Measurements from ENCODE around the gene KLHDC8A.
A peak's percentile ranks its signal among the peaks of the same experiment; 100 is the strongest.

The KLHDC8A gene

GRCh38 chr1:205345761-205346160 lies 11.0 kb downstream of the KLHDC8A start:
- DNase-seq (ENCODE audit: low read depth in 3 of 3, low spot score in 1 of 3): no peak

- DNase-seq (ENCODE audit: low read depth in 3 of 3, low spot score in 1 of 3): peak in 1 of 3 donors; percentile 40
Measured at GRCh38 chr1:205344066-205344928, 12.4 kb downstream of the KLHDC8A start.

- no peak for DNase-seq (ENCODE audit: low read depth in 3 of 3, low spot score in 1 of 3)
Measured at GRCh38 chr1:205343431-205344065, 13.2 kb downstream of the KLHDC8A start.

DNA sequence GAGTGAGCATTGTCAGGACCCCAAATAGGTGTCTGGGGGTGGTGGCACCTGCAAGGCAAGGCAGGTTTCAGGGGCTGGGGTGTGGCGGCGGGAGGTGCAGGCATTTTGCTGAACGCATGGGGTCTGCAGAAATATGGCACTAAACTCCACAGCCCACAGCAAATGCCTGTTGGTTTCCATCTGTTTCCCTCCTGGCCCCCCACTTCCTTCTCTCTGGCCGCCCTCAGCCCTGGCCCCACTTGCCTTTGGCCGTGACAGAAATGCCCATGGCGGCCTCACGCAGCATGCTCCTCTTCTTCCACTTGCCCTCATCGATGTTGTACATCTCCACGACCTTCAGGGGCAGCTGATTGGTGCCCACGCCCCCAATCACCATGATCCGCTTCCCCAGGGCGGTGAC lies 13.7 kb downstream of the KLHDC8A start:
- no peak for DNase-seq (ENCODE audit: low read depth in 3 of 3, low spot score in 1 of 3)

GRCh38 chr1:205340676-205341075 lies 16.0 kb downstream of the KLHDC8A start:
- DNase-seq (ENCODE audit: low read depth in 3 of 3, low spot score in 1 of 3): no peak

DNA sequence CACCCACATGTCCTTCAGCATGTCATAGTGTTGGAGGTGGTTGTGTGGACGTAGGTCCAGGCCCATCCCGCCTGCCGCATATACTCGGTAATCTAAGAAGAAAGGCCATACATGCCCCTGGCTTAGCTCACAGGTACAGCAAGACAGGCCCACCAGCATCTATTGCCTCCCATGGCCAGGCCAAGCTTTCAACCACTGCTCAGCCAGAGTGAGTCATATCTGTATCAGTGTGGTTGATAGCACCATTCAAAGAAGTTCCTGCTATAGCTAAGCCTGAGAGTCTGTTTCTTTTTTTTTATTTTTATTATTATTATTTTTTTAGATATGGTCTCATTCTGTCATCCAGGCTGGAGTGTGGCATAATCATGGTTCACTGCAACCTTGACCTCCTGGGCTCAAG lies 17.0 kb downstream of the KLHDC8A start:
- no peak for DNase-seq (ENCODE audit: low read depth in 3 of 3, low spot score in 1 of 3)

DNA sequence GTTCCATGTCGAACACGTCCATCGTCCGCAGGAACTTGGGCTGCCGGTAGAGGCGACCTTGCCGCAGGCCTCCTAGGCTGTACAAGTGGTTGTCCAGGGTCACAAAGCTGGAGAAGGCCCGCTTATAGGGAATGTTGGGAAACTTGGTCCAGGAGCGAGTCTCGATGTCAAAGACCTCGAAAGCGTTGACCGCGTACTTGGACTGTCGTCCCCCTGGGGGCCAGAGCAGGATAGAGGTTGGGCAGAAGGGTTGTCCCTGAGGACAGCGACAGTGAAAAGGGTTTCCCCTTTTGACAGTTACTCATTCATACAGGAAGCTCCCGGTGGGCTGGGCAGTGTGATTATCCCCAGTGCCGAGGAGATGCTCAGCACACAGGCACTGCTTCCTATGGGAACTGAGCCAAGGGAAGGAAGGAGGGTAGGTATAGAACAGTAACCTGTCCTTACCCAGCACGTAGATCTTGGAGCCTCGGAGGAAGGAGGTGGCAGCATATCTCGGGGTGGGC lies 17.5 kb downstream of the KLHDC8A start:
- DNase-seq (ENCODE audit: low read depth in 3 of 3, low spot score in 1 of 3): no peak

- no peak for DNase-seq (ENCODE audit: low read depth in 3 of 3, low spot score in 1 of 3)
Measured at GRCh38 chr1:205338011-205338410, 18.7 kb downstream of the KLHDC8A start.

- DNase-seq (ENCODE audit: low read depth in 3 of 3, low spot score in 1 of 3): no peak
Measured at GRCh38 chr1:205337481-205337880, 19.2 kb downstream of the KLHDC8A start.

DNA sequence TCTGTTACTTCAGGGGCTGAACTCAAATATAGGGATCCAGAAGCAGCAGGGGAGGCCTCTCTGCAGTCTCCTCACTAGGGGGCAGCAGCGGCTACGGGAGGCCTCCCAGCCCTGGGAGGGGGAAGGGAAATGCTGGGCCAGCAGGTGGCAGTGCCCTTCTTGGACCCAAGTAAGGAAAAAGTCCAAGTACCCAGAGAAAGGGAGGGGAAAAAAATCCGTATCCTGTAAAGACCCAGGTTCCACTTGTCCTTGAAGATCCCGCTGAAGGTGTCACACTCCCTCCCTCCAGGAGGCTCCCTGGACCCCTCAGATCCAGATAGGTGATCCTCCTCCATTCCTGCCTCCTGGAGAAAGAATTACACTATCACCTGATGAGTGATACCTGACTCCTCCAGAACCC lies 21.0 kb downstream of the KLHDC8A start:
- DNase-seq (ENCODE audit: low read depth in 3 of 3, low spot score in 1 of 3): peak in 2 of 3 donors; percentile 46 to 66

- DNase-seq (ENCODE audit: low read depth in 3 of 3, low spot score in 1 of 3): no peak
Measured at GRCh38 chr1:205332015-205332791, 24.5 kb downstream of the KLHDC8A start.

- no peak for DNase-seq (ENCODE audit: low read depth in 3 of 3, low spot score in 1 of 3)
Measured at GRCh38 chr1:205330150-205330549, 26.6 kb downstream of the KLHDC8A start.

GRCh38 chr1:205329719-205330118 lies 27.0 kb downstream of the KLHDC8A start:
- DNase-seq (ENCODE audit: low read depth in 3 of 3, low spot score in 1 of 3): no peak

GRCh38 chr1:205328476-205328875 lies 28.2 kb downstream of the KLHDC8A start:
- no peak for DNase-seq (ENCODE audit: low read depth in 3 of 3, low spot score in 1 of 3)

- no peak for DNase-seq (ENCODE audit: low read depth in 3 of 3, low spot score in 1 of 3)
Measured at GRCh38 chr1:205326812-205327466, 29.8 kb downstream of the KLHDC8A start.

DNA sequence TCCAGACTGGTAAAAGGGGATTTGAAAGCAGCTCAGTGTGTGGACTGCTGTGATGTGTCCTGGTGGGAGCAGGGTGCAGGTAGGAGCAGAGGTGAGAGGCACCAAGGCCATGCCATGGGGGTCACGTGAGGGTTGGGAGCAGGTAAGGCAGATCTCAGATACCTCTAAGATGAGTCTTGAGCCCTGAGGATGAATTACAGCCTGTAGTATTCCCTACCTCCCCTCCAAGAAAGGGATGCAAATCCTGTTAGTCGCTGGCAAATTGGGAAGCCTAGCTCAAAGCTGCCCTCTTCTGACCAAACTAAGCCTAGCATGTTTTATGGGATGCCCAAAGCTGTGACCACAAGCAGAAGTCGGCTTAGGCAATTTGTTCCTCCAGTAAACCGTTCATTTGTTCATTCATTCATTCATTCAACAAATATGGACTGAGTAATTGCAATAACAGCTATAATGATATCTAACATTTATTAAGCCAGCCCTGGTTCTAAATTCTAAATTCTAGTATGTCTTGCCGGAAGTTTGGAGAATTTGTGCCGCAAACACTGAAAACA lies 31.3 kb downstream of the KLHDC8A start:
- DNase-seq (ENCODE audit: low read depth in 3 of 3, low spot score in 1 of 3): peak in 1 of 3 donors; percentile 45

GRCh38 chr1:205324781-205325180 lies 31.9 kb downstream of the KLHDC8A start:
- no peak for DNase-seq (ENCODE audit: low read depth in 3 of 3, low spot score in 1 of 3)

DNA sequence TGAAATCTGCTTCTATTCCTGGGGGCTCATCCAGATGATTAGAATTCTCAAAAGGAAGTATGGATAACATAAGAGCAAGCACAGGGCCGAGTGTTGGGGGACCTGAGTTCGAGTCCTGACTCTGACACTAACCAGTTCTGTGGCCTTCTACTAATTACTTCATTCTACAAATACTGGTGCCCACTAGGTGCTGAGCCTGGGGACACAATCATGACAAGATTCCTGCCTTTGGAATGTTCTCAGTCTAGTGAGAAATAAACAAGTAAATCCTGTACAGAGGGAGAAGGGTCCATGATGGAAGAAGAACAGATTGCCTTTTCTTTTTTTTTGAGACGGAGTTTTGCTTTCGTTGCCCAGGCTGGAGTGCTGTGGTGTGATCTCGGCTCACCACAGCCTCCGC lies 32.9 kb downstream of the KLHDC8A start:
- no peak for DNase-seq (ENCODE audit: low read depth in 3 of 3, low spot score in 1 of 3)

GRCh38 chr1:205321959-205322283 lies 34.8 kb downstream of the KLHDC8A start:
- DNase-seq (ENCODE audit: low read depth in 3 of 3, low spot score in 1 of 3): no peak

GRCh38 chr1:205321162-205321958 lies 35.4 kb downstream of the KLHDC8A start, which contains the start of gene NUAK2:
NUAK2 (minus strand) TSS chr1:205321745; CDS start chr1:205321628, 117 bp downstream.
- DNase-seq (ENCODE audit: low read depth in 3 of 3, low spot score in 1 of 3): peak; percentile 62 to 80 (median 70)

All from stimulated activated CD4-positive, alpha-beta T cell treated with anti-CD3 and anti-CD28 coated beads, TNF-alpha, amount 100 ng/mL, for 1 hour (primary cell).